Fibroblast of lung (primary cell): Measurements from ENCODE around the gene LMF1. TPM values are rescaled to one million over a fixed set of nuclear protein-coding genes. Genes with fewer than 3 reads are reported as not detected.

Experiments
- DNase-seq, 2 donors: peaks; one replicate each; pipeline versions ENCODE4 v3.0.0 to v3.0.0-alpha.2; 2010; ENCODE audit warnings: low read depth in 2 of 2
- H2AFZ ChIP-seq: 2 replicates; pipeline ENCODE4 v1.5.1; 2012; ENCODE audit warnings: low read length, control low read depth, inconsistent platforms
- H3K27ac ChIP-seq: 2 replicates; pipeline ENCODE4 v1.5.1; 2011; ENCODE audit warnings: low read length, control low read depth; ENCODE audit not compliant: insufficient read depth
- H3K27me3 ChIP-seq: 2 replicates; pipeline ENCODE4 v1.5.1; 2011; ENCODE audit warnings: mild to moderate bottlenecking, low read length; ENCODE audit not compliant: control insufficient read depth, insufficient read depth
- H3K36me3 ChIP-seq: 2 replicates; pipeline ENCODE4 v1.5.1; 2011; ENCODE audit warnings: low read length; ENCODE audit not compliant: control insufficient read depth, insufficient read depth
- H3K4me1 ChIP-seq: 2 replicates; pipeline ENCODE4 v1.5.1; 2011; ENCODE audit warnings: low read length; ENCODE audit not compliant: control insufficient read depth, insufficient read depth; ENCODE audit errors: extremely low read depth
- H3K4me2 ChIP-seq: 2 replicates; pipeline ENCODE4 v1.5.1; 2011; ENCODE audit warnings: low read length, control low read depth; ENCODE audit not compliant: insufficient read depth; ENCODE audit errors: extremely low read depth
- H3K4me3 ChIP-seq, 4 experiments: fragments of 200-600 bp in 1 of 4; sonication (generic) in 1 of 4; replicated peaks in 1 of 4; 2 replicates each; pipeline ENCODE4 v1.5.1; 2011 to 2016; ENCODE audit warnings: low read length in 4 of 4, low read depth in 3 of 4, mild to moderate bottlenecking in 3 of 4, control low read depth in 2 of 4, inconsistent platforms in 1 of 4, mixed read lengths in 1 of 4; ENCODE audit not compliant: insufficient read depth in 1 of 4; ENCODE audit errors: control extremely low read depth in 1 of 4
- H3K79me2 ChIP-seq: 2 replicates; pipeline ENCODE4 v1.5.1; 2012; ENCODE audit warnings: mild to moderate bottlenecking, low read length, inconsistent platforms; ENCODE audit not compliant: control insufficient read depth, insufficient read depth
- H3K9ac ChIP-seq: 2 replicates; pipeline ENCODE4 v1.5.1; 2011; ENCODE audit warnings: mild to moderate bottlenecking, low read length, control low read depth; ENCODE audit not compliant: insufficient read depth
- H3K9me3 ChIP-seq: 2 replicates; pipeline ENCODE4 v1.5.1; 2012; ENCODE audit warnings: low read depth, low read length; ENCODE audit not compliant: control insufficient read depth, insufficient read depth
- H4K20me1 ChIP-seq: 2 replicates; pipeline ENCODE4 v1.5.1; 2011; ENCODE audit warnings: low read length; ENCODE audit not compliant: control insufficient read depth, insufficient read depth; ENCODE audit errors: extremely low read depth
- EZH2 ChIP-seq: IDR thresholded peaks from 2 replicates; pipeline ENCODE4 v1.5.1; 2012; ENCODE audit warnings: low read length, control low read depth, mild to moderate bottlenecking; ENCODE audit errors: missing control alignments
- polyA plus RNA-seq, 2 donors: library from polyadenylated mRNA; depleted of rRNA in 1 of 2; stranded (reverse) in 1 of 2; unstranded in 1 of 2; fragments of >200 nt; gene quantifications; 2 replicates each; pipeline ENCODE4 v1.2.1, GENCODE V29; 2011 to 2012; ENCODE audit warnings: missing spikeins in 1 of 2
- total RNA-seq: library from RNA; depleted of rRNA; stranded (reverse); fragments of >200 nt; gene quantifications from 2 replicates; pipeline ENCODE4 v1.2.1, GENCODE V29; 2014
- TF ChIP-seq, protein P1 (sequence below), 2 donors: IDR thresholded peaks in 1 of 2; conservative IDR thresholded peaks in 1 of 2; 1 replicate in 1 of 2; 2 replicates in 1 of 2; pipeline ENCODE4 v1.5.1; 2011 to 2012; ENCODE audit warnings: low read length in 2 of 2, control low read depth in 1 of 2, inconsistent platforms in 1 of 2, low read depth in 1 of 2, mild to moderate bottlenecking in 1 of 2

LMF1 gene
- total and polyA plus RNA-seq, 2 donors (not counting 1 experiment from before 2014, with no cell fraction given): 12.3 to 12.6 TPM

DNA sequence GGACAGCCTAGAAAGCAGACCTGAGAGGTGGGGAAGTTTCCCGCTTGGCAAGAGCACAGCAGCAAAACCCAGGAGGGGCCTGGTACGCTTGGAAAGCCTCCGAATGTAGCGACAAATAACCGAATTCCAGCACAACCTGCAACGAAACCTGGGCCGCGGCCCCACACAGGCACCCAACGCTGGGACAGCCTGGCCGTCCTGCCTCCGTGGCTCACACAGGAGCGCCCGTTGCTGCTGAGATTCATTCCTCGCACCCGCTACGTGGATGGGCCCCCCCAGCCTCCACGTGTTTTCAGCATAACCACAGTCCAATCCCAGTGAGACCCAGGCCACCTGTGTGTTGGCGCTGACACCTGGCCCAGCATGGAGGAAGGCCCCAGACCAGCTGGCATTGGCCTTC, 42.9 kb downstream of the LMF1 start:
- no peak overlapping the region for H3K4me3 ChIP-seq
- no peak for TF ChIP-seq EZH2
- TF ChIP-seq, protein P1, sequence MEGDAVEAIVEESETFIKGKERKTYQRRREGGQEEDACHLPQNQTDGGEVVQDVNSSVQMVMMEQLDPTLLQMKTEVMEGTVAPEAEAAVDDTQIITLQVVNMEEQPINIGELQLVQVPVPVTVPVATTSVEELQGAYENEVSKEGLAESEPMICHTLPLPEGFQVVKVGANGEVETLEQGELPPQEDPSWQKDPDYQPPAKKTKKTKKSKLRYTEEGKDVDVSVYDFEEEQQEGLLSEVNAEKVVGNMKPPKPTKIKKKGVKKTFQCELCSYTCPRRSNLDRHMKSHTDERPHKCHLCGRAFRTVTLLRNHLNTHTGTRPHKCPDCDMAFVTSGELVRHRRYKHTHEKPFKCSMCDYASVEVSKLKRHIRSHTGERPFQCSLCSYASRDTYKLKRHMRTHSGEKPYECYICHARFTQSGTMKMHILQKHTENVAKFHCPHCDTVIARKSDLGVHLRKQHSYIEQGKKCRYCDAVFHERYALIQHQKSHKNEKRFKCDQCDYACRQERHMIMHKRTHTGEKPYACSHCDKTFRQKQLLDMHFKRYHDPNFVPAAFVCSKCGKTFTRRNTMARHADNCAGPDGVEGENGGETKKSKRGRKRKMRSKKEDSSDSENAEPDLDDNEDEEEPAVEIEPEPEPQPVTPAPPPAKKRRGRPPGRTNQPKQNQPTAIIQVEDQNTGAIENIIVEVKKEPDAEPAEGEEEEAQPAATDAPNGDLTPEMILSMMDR (conservative IDR thresholded peaks at IDR 0.05 in 1 of 2, IDR thresholded peaks at IDR 0.05 in 1 of 2; ENCODE audit: low read depth in 1 of 2, low read length in 2 of 2): no peak

DNA sequence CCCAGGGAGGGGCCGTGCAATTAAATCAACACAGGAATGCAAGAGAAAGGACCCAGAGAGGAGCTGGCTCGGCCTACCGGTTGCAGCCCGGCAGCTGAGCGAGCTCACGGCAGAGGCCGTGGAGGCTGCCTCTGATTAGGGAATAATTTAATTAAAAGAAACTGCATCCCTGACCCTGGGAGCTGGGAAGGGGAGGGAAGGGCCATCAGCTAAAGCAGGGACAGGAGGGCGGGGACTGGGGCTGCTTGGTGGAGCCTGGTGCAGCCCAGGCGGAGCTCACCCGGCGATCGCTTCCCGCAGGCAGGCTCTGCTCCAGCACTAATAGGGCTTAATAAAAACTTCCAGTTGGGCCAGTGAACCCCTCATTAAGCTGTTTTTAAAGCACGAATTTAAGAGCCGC, 43.4 kb downstream of the LMF1 start:
- H3K4me3 ChIP-seq: no peak overlapping the region
- H3K79me2 ChIP-seq: no peaks in the 10 kb centered on the region
- no peak overlapping the region for H3K9ac ChIP-seq
- no peak for DNase-seq
- H3K36me3 ChIP-seq: no peaks in the 10 kb centered on the region
- no peaks in the 10 kb centered on the region for H4K20me1 ChIP-seq
- H3K27ac ChIP-seq: no peak overlapping the region
- no peak overlapping the region for H2AFZ ChIP-seq
- no peaks in the 10 kb centered on the region for H3K27me3 ChIP-seq
- no peaks in the 10 kb centered on the region for H3K4me1 ChIP-seq
- no peak overlapping the region for H3K4me2 ChIP-seq
- H3K9me3 ChIP-seq: peaks cover 2% of the 10 kb centered on the region
- TF ChIP-seq, protein P1 (conservative IDR thresholded peaks at IDR 0.05 in 1 of 2, IDR thresholded peaks at IDR 0.05 in 1 of 2; ENCODE audit: low read depth in 1 of 2, low read length in 2 of 2): no peak
- no peak for TF ChIP-seq EZH2

More for the DNA sequence above, 42.9 kb downstream of the LMF1 start:
- no peaks in the 10 kb centered on the region for H3K79me2 ChIP-seq
- no peaks in the 10 kb centered on the region for H3K4me1 ChIP-seq
- H3K9ac ChIP-seq: no peak overlapping the region
- H3K36me3 ChIP-seq: no peaks in the 10 kb centered on the region
- no peak overlapping the region for H3K4me2 ChIP-seq
- H3K9me3 ChIP-seq: peaks cover 2% of the 10 kb centered on the region
- no peak for DNase-seq
- no peaks in the 10 kb centered on the region for H3K27me3 ChIP-seq
- no peak overlapping the region for H2AFZ ChIP-seq
- H4K20me1 ChIP-seq: no peaks in the 10 kb centered on the region
- no peak overlapping the region for H3K27ac ChIP-seq

DNA sequence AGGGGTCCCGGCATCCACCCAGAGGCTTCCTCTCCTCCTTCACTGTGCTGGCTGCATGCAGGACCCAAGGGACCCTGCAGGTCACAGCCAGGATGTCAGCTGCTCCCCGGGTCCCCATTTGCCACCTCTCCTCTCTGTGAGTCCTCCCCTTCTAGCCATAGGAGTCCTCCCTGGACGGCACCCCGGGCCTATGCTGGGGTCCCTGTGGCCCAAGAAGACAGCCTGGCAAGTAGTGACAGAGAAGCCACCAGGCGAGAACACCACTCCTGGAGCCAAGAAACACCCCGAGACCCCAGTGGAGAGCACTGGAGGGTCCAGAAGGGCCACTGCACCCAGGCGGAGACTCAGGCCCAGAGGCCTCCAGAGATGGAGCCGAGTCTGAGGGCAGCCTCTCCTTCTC, 44.1 kb downstream of the LMF1 start:
- H3K4me2 ChIP-seq: no peak overlapping the region
- H3K36me3 ChIP-seq: no peaks in the 10 kb centered on the region
- no peak overlapping the region for H3K4me3 ChIP-seq
- no peaks in the 10 kb centered on the region for H4K20me1 ChIP-seq
- no peak overlapping the region for H3K27ac ChIP-seq
- H3K9me3 ChIP-seq: peaks cover 2% of the 10 kb centered on the region
- H3K27me3 ChIP-seq: no peaks in the 10 kb centered on the region
- H3K4me1 ChIP-seq: no peaks in the 10 kb centered on the region
- H2AFZ ChIP-seq: no peak overlapping the region
- no peak overlapping the region for H3K9ac ChIP-seq
- no peaks in the 10 kb centered on the region for H3K79me2 ChIP-seq
- no peak for DNase-seq
- TF ChIP-seq EZH2: no peak
- TF ChIP-seq, protein P1 (conservative IDR thresholded peaks at IDR 0.05 in 1 of 2, IDR thresholded peaks at IDR 0.05 in 1 of 2; ENCODE audit: low read depth in 1 of 2, low read length in 2 of 2): no peak
